Measurements from ENCODE around the gene NDUFAB1.

- no peak for TF ChIP-seq CTCF (conservative IDR thresholded peaks at IDR 0.05)
- TF ChIP-seq EZH2 (IDR thresholded peaks at IDR 0.05; ENCODE audit: low read depth): no peak
Observed at GRCh38 chr16:23609929-23610328, 13.8 kb upstream of the NDUFAB1 start.

Measured in PC-9 (cell line).